ENCODE data around the gene ADGRF3.

Gene ADGRF3

DNA sequence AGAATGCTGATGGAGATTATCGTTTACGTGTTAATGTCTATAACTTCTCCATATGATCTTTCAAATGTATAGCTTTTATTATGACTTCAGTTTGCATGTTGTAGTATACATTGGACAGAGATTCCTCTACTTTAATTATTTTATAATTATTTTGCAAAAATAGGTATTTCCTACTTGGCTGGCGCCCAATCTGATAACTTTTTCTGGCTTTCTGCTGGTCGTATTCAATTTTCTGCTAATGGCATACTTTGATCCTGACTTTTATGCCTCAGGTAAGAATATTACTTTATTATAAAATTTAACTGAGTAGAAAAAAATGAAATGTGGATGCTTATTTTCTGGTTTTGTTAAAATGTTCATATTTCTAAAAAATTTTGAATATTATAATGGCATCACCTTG lies 18.1 kb upstream of the ADGRF3 start:
- no peak for DNase-seq (ENCODE audit: extremely low read depth, insufficient read length)
- Histone ChIP-seq H3K27me3 (replicated peaks; ENCODE audit: control insufficient read depth, insufficient read depth, low read length) (no peaks in the 10 kb centered on the region), H3K36me3 (ENCODE audit: control insufficient read depth, insufficient read depth, low read length) (peaks cover 5% of the 10 kb centered on the region), H3K4me3 (replicated peaks; ENCODE audit: low read depth, low read length) (no peak overlapping the region)
- TF ChIP-seq, protein P1, sequence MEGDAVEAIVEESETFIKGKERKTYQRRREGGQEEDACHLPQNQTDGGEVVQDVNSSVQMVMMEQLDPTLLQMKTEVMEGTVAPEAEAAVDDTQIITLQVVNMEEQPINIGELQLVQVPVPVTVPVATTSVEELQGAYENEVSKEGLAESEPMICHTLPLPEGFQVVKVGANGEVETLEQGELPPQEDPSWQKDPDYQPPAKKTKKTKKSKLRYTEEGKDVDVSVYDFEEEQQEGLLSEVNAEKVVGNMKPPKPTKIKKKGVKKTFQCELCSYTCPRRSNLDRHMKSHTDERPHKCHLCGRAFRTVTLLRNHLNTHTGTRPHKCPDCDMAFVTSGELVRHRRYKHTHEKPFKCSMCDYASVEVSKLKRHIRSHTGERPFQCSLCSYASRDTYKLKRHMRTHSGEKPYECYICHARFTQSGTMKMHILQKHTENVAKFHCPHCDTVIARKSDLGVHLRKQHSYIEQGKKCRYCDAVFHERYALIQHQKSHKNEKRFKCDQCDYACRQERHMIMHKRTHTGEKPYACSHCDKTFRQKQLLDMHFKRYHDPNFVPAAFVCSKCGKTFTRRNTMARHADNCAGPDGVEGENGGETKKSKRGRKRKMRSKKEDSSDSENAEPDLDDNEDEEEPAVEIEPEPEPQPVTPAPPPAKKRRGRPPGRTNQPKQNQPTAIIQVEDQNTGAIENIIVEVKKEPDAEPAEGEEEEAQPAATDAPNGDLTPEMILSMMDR (IDR thresholded peaks at IDR 0.05; ENCODE audit: insufficient read depth, low read length, poor library complexity, severe bottlenecking), result no peak

DNA sequence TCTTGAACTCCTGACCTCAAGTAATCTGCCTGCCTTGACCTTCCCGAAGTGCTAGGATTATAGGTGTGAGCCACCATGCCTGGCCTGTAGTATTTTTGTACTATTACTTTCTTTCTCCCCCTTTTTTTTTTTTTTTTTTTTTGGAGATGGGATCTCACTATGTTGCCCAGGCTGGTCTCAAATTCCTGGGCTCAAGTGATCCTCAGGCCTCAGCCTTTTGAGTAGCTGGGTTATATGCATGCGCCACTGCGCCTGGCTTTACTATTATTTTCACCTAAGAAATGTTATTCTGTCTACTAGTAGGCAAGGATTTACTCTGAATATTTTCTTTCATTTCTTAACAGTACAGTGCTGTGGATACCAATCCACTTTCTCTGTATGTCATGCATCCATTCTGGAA lies 17.4 kb upstream of the ADGRF3 start:
- no peak overlapping the region for H3K4me3 ChIP-seq (replicated peaks; ENCODE audit: low read depth, low read length)
- peaks cover 5% of the 10 kb centered on the region for H3K36me3 ChIP-seq (ENCODE audit: control insufficient read depth, insufficient read depth, low read length)
- no peaks in the 10 kb centered on the region for H3K27me3 ChIP-seq (replicated peaks; ENCODE audit: control insufficient read depth, insufficient read depth, low read length)
- no peak for DNase-seq (ENCODE audit: extremely low read depth, insufficient read length)
- TF ChIP-seq, protein P1 (IDR thresholded peaks at IDR 0.05; ENCODE audit: insufficient read depth, low read length, poor library complexity, severe bottlenecking), result no peak

DNA sequence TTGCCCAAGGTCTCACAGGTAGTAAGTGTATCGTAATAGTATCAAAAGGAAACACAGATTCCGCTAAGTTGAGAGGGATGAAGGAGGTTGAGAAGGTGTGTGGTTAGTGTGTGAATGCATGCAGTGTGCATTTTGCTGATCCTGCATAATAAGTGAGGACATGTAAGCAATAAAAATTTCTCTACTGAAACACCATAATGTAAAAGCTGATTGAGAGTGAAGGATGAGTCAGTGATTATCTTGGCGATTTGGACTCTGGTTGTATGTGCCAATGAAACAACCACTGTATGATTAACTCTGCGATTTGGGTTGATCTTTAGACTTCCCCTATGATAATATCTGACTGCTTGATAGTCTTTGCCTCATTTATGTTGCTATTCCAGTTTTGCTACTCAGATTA lies 16.7 kb upstream of the ADGRF3 start:
- DNase-seq (ENCODE audit: extremely low read depth, insufficient read length), result no peak
- H3K36me3 ChIP-seq (ENCODE audit: control insufficient read depth, insufficient read depth, low read length), result peaks cover 5% of the 10 kb centered on the region

DNA sequence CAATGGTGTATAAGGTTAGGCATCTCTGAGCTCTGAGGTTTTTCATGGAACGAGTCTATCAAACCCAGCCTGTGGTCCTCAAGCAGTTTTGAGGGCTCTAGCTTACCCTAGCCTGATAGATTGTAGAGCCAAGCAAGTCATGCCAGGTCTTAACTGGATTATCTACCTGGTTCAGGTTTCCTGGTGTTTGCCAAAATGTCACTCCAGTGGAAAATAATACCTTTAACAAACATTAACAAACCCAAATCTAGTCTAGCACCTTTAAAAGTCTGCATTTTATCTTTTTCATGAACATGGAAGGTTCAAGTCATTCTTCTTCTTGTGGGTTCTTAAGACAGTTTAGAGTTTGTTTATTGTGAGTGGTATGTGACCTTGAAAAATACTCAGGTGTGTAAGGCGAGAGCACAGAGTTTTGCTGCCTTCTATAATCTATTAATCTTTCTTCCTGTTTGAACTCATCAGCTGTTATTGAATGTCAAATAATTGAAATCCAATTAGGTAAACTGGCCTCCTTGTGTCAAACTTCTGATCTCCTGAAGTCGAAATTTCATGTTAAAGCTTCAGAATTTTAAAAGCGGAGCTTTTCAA lies 13.4 kb upstream of the ADGRF3 start:
- no peak overlapping the region for H3K4me3 ChIP-seq (replicated peaks; ENCODE audit: low read depth, low read length)
- H3K36me3 ChIP-seq (ENCODE audit: control insufficient read depth, insufficient read depth, low read length), result peaks cover 1% of the 10 kb centered on the region
- TF ChIP-seq, protein P1 (IDR thresholded peaks at IDR 0.05; ENCODE audit: insufficient read depth, low read length, poor library complexity, severe bottlenecking), result no peak
- H3K27me3 ChIP-seq (replicated peaks; ENCODE audit: control insufficient read depth, insufficient read depth, low read length), result no peaks in the 10 kb centered on the region
- DNase-seq (ENCODE audit: extremely low read depth, insufficient read length), result no peak

More for the DNA sequence above, 16.7 kb upstream of the ADGRF3 start:
- no peaks in the 10 kb centered on the region for H3K27me3 ChIP-seq (replicated peaks; ENCODE audit: control insufficient read depth, insufficient read depth, low read length)
- TF ChIP-seq, protein P1 (IDR thresholded peaks at IDR 0.05; ENCODE audit: insufficient read depth, low read length, poor library complexity, severe bottlenecking), result no peak
- no peak overlapping the region for H3K4me3 ChIP-seq (replicated peaks; ENCODE audit: low read depth, low read length)

DNA sequence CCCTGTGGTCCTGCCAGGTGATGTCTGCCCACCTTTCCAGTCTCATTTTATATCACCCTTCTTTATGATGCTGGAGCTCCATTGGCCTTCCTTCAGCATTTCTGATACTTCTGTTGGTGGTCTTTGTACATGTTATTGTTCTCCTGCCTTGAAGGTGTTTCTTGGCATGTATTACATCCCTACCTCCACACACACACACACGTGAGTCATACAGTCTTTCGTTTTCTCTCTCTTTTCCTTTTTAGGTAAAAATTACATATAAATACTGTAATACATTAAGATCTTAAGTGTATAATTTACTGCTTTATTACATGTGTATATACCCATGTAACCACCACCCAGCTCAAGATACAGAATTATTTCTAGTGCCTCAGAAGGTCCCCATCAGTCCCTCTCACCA lies 10.2 kb upstream of the ADGRF3 start:
- peaks cover 1% of the 10 kb centered on the region for H3K36me3 ChIP-seq (ENCODE audit: control insufficient read depth, insufficient read depth, low read length)
- TF ChIP-seq, protein P1 (IDR thresholded peaks at IDR 0.05; ENCODE audit: insufficient read depth, low read length, poor library complexity, severe bottlenecking), result no peak
- H3K4me3 ChIP-seq (replicated peaks; ENCODE audit: low read depth, low read length), result no peak overlapping the region
- DNase-seq (ENCODE audit: extremely low read depth, insufficient read length), result no peak
- no peaks in the 10 kb centered on the region for H3K27me3 ChIP-seq (replicated peaks; ENCODE audit: control insufficient read depth, insufficient read depth, low read length)

DNA sequence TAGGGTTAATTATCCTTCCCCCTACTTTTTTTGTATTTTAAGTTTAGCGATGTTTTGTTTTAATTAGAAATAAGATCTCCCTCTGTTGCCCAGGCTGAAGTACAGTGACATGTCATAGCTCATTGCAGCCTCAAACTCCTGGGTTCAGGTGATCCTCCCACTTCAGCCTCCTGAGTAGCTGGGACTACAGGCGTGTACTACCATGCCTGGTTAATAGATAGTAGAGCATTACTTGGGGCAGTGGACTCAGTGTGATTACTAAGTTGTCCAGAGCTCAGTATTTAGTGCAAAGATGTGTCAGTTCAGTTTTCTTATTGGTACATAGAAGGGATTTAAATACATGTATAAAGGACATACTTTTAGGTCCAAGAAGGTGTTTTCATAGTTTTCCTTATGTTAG lies 9.5 kb upstream of the ADGRF3 start:
- Histone ChIP-seq H3K36me3 (ENCODE audit: control insufficient read depth, insufficient read depth, low read length) (peaks cover 1% of the 10 kb centered on the region), H3K27me3 (replicated peaks; ENCODE audit: control insufficient read depth, insufficient read depth, low read length) (no peaks in the 10 kb centered on the region), H3K4me3 (replicated peaks; ENCODE audit: low read depth, low read length) (no peak overlapping the region)
- TF ChIP-seq, protein P1 (IDR thresholded peaks at IDR 0.05; ENCODE audit: insufficient read depth, low read length, poor library complexity, severe bottlenecking), result no peak
- no peak for DNase-seq (ENCODE audit: extremely low read depth, insufficient read length)
